Effector CD8-positive, alpha-beta T cell (primary cell): ENCODE data around the gene SSC5D.
"Not testable (repeated sequence)": the region's sequence is repeated elsewhere in the genome, so short reads cannot be mapped to it uniquely, and the experiment has no call there.

Experiments
- DNase-seq: peaks from one replicate; lab custom pipeline; 2025; lab: John Stamatoyannopoulos, UW

The SSC5D gene

GRCh38 chr19:55486971-55487923 lies 989 bp upstream of the SSC5D start:
- DNase-seq: no peak

- no peak for DNase-seq
Observed at GRCh38 chr19:55488986-55489710, 912 bp downstream of the SSC5D start.

DNA sequence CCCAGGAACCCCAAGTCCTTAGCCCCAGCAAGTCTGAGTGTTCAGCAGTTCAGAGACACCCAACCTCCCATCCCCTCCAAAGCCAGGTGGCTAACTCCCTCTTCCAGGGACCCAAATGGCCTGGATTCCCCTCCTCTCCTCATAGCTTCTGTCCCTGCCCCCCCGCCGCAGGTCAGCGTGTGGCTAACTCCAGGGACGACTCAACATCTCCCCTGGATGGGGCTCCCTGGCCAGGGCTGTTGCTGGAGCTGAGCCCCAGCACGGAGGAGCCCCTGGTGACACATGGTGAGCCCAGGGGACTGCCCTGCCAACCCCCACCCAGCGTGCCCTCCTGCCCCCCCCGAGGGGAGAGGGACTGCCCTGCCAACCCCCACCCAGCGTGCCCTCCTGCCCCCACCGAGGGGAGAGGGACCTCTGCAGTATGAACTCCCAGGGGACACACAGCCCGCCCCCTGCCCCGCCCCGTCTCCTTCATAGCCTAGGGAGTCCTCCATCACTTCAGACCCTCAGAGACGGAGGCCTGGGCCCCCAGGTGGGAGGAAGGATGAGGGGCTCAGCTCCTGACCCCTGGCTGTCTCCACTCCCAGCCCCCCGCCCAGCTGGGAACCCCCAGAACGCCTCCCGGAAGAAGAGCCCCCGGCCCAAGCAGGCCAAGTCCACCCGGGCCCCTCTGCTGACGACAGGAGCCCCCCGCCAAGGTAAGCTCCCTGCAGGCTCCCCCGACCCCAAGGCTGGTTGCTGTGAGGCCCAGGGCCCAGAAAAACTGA lies 1.7 kb downstream of the SSC5D start:
- no peak for DNase-seq

DNA sequence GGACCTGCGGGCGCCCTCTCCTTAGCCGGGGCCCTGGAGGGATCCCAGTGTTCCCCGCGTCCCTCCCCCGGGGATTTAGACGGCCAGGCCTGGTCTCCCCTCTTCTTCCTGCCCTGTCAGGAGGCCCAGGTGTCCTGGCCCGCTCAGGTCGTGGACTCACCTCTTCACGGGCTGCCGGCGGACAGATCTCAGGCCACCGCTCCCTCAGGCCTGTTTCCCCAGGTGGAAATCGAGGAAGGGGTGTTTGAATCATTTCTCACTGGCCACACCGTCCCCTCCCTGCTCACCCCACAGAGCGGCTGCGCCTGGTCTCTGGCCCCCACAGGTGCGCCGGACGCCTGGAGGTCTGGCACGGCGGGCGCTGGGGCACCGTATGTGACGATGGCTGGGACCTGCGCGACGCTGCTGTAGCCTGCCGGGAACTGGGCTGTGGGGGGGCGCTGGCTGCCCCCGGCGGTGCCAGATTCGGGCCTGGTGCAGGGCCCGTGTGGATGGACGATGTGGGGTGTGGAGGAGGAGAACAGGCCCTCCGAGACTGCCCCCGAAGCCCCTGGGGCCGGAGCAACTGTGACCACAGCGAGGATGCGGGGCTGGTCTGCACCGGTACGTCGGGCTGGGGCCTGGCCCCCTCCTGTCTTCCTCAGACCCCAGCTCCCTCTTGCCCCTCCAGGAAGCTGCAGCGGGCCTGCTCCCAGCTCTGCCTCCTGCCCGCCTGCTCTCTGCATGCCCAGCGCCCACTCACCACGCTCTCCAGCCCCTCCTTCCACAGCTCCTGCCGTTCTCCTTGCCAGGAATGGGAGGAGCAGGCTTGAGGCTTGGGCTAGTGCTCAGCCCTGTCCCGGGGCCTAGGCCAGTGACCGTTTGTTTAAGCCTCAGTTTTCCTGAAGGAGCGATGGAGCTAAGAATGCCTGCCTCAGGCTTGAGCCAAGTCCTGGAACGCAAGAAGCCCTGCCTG lies 2.5 kb downstream of the SSC5D start:
- no peak for DNase-seq

GRCh38 chr19:55491546-55492360 lies 3.5 kb downstream of the SSC5D start:
- DNase-seq: no peak

GRCh38 chr19:55492362-55492944 lies 4.2 kb downstream of the SSC5D start:
- DNase-seq: no peak

DNA sequence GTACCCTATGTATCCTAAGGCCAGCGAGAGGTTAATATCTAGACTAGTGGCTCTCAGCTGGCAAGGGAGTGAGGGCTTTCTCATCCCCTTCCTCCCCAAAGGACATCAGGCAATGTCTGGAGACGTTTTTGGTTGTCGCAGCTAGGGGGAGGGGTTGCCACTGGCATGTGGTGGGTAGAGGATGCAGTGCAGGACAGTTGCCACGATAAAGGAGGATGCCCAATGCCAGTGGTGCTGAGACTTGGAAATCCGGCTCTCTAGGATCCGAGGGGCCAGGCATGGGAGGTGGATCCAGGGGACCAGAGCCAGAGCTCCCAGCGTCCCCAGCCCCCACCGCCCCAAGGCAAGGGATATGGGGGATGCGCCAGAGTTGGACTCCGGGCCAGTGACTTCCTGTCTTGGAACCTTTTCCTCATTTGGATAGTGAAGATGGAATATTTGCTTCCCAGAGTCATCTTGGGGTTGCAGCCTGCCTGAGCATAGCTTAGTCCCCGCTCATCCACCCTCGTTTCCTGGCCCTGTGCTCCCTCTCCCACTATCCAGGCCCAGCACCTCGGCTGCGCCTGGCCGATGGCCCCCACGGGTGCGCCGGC lies 4.9 kb downstream of the SSC5D start:
- DNase-seq: no peak

- DNase-seq: no peak
Observed at GRCh38 chr19:55493645-55494171, 5.5 kb downstream of the SSC5D start.

- DNase-seq: no peak
Observed at GRCh38 chr19:55494172-55494761, 6.0 kb downstream of the SSC5D start.

DNA sequence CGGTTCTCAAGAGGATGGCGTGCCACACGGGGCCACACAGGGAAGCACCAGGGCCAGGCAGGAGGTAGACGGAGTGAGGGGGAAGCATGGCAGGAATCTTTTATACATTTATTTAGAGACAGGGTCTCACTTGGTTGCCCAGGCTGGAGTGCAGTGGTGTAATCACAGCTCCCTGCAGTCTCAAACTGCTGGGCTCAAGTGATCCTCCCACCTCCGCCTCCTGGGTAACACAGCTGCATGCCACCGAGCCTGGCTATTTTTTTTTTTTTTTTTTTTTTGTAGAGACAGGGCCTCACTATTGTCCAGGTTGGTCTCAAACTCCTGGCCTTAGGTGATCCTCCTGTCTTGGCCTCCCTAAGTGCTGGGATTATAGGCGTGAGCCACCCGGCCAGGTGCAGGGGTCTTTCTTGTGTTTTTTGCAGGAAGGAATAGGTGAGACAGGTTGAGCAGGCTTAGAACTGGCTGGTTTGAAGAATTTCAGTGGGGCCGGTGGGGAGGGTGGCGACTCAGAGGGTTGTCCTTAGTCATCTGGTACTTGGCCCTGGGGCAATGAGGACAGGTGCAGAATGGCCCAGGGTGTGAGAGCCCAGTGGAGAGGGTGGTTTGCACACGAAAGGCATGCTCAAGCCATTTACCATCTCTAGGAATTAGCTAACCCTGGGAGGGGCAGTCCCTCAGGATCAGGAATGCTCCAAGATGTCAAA lies 7.6 kb downstream of the SSC5D start:
- no peak for DNase-seq

DNA sequence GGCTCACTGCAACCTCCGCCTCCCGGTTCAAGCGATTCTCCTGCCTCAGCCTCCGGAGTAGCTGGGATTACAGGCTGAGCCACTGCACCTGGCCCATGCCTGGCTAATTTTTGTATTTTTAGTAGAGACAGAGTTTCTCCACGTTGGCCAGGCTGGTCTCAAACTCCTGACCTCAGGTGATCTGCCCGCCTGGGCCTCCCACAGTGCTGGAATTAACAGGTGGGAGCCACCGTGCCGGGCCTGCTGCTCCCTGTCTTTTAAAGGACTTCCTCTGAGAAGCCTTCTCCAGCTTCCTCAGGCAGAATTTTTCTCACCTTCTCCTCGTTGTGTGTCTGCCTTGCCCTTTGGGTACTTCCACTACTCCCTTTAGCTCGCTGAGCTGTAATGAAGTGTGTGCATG lies 8.6 kb downstream of the SSC5D start:
- DNase-seq: not testable (repeated sequence)

GRCh38 chr19:55497763-55498162 lies 9.5 kb downstream of the SSC5D start:
- DNase-seq: no peak

DNA sequence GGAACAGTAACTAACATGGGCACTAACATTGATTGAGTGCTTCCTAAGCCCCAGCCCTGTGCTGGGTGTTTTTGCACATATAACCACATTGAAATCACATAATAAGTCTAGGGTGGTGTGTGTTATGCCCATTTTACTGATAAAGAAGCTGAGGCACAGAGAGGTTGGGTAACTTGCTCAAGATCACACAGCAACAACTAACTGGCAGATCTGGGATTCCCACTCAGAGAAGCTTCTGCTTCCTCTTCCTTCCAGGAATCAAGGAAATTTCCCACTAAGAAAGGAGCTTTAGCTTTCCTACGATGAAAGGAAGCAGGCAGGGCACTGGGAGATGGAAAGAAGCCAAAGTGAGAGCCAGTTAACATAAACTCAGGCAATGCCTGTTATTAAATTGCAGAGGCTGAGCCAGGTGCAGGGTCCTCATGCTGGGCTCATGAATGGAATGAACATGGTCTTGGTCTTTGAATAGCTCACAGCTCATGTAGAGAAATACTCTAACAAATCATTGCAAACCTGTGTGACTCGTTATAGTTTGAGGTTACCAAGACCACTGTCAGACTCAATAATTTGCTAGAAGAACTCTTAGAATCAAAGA lies 10.1 kb downstream of the SSC5D start:
- no peak for DNase-seq

GRCh38 chr19:55500368-55500952 lies 12.2 kb downstream of the SSC5D start:
- DNase-seq: no peak

DNA sequence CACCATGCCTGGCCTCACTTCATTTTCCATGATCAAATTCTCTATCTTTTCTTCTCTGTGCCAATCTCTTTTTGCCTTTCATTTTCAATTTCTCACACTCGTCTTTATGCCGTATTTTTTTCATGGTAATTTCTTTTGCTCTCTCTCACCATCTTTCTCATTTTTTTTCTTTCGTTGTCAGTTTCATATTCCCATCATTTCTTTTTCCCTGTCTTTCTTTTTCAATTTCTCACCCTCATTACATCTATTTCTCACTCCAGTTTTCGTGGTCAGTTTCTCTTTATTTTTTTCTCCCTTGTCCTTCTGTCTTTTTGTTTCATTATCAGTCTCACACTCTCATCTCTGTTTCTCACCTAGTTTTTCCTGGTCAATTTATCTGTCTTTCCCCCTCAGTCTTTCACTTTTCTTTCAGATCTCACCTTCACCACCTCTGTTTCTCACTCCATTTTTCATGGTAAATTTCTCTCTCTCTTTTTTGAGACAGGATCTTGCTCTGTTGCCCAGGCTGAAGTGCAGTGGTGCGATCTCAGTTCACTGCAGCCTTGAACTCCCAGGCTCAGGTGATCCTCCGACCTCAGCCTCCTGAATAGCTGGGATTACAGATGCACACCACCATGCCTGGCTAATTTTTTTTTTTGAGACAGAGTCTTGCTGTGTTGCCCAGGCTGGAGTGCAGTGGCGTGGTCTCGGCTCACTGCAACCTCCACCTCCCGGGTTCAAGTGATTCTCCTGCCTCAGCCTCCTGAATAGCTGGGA lies 14.1 kb downstream of the SSC5D start:
- no peak for DNase-seq

GRCh38 chr19:55503157-55503501 lies 14.9 kb downstream of the SSC5D start:
- DNase-seq: no peak
